HepG2 (cell line): ENCODE results near the gene HSF2BP. TPM values are rescaled to one million over a fixed set of nuclear protein-coding genes. Genes with fewer than 3 reads are reported as not detected.

Source experiments
- AGO1 ChIP-seq: fragments of 200-400 bp; formaldehyde crosslinking; IDR thresholded peaks from 2 replicates; pipeline ENCODE4 v1.6.1; 2017; ENCODE audit warnings: mild to moderate bottlenecking, low read depth, low read length, moderate library complexity; ENCODE audit not compliant: poor library complexity, severe bottlenecking
- ARID5B ChIP-seq: IDR thresholded peaks from 2 replicates; pipeline ENCODE4 v1.4.0; 2020; ENCODE audit warnings: mild to moderate bottlenecking, missing genetic modification reagents
- CEBPG ChIP-seq: IDR thresholded peaks from 2 replicates; pipeline ENCODE4 v1.6.1; 2016
- DPF2 ChIP-seq: sonication (generic); formaldehyde crosslinking; IDR thresholded peaks from 2 replicates; pipeline ENCODE4 v1.4.0; 2020; ENCODE audit warnings: mild to moderate bottlenecking, low read depth, missing genetic modification reagents, borderline replicate concordance
- ETV6 ChIP-seq: sonication (generic); formaldehyde crosslinking; conservative IDR thresholded peaks from 2 replicates; pipeline ENCODE4 v1.4.0; 2020; ENCODE audit warnings: missing genetic modification reagents
- HMG20A ChIP-seq: IDR thresholded peaks from 2 replicates; pipeline ENCODE4 v1.6.1; 2016; ENCODE audit warnings: borderline replicate concordance
- MED1 ChIP-seq: sonication (generic); formaldehyde crosslinking; IDR thresholded peaks from 2 replicates; pipeline ENCODE4 v1.4.0; 2020; ENCODE audit warnings: missing genetic modification reagents
- NCOA2 ChIP-seq: sonication (generic); formaldehyde crosslinking; IDR thresholded peaks from 2 replicates; pipeline ENCODE4 v1.8.0; 2022; ENCODE audit warnings: inconsistent platforms
- SALL1 ChIP-seq: sonication (generic); formaldehyde crosslinking; IDR thresholded peaks from 2 replicates; pipeline ENCODE4 v1.8.0; 2022; ENCODE audit warnings: mild to moderate bottlenecking, missing genetic modification reagents
- TAF1 ChIP-seq: sonication (generic); formaldehyde crosslinking; IDR thresholded peaks from 2 replicates; pipeline ENCODE4 v1.4.0; 2020; ENCODE audit warnings: missing genetic modification reagents
- THAP11 ChIP-seq: IDR thresholded peaks from 2 replicates; pipeline ENCODE4 v1.6.1; 2016; ENCODE audit warnings: missing biosample characterization, missing genetic modification reagents
- YEATS4 ChIP-seq: sonication (generic); formaldehyde crosslinking; IDR thresholded peaks from 2 replicates; pipeline ENCODE4 v1.4.0; 2020; ENCODE audit warnings: missing genetic modification reagents, borderline replicate concordance
- ZKSCAN5 ChIP-seq: sonication (generic); formaldehyde crosslinking; IDR thresholded peaks from 2 replicates; pipeline ENCODE4 v1.5.1; 2020; ENCODE audit warnings: mild to moderate bottlenecking, missing genetic modification reagents
- ZNF614 ChIP-seq: IDR thresholded peaks from 2 replicates; pipeline ENCODE4 v1.6.1; 2018; ENCODE audit warnings: missing biosample characterization, missing genetic modification reagents, inconsistent platforms, borderline replicate concordance
- ZNF678 ChIP-seq: sonication (generic); formaldehyde crosslinking; IDR thresholded peaks from 2 replicates; pipeline ENCODE4 v1.4.0; 2020; ENCODE audit warnings: mild to moderate bottlenecking, missing genetic modification reagents
- ZNF766 ChIP-seq: sonication (generic); formaldehyde crosslinking; IDR thresholded peaks from 2 replicates; pipeline ENCODE4 v1.5.0; 2020; ENCODE audit warnings: missing genetic modification reagents, borderline replicate concordance
- ZSCAN25 ChIP-seq: sonication (generic); formaldehyde crosslinking; IDR thresholded peaks from 2 replicates; pipeline ENCODE4 v1.8.0; 2022; ENCODE audit warnings: mild to moderate bottlenecking, missing genetic modification reagents
- polyA plus RNA-seq, 8 experiments: library from polyadenylated mRNA; depleted of rRNA in 3 of 8; stranded (reverse) in 7 of 8; unstranded in 1 of 8; fragments of >200 nt; fragmentation: Illumina TruSeq in 4 of 8; extraction: Trizol in 4 of 8; gene quantifications; 2 replicates each; pipeline versions ENCODE4 v1.2.1 to v1.2.3, GENCODE V29; 2011 to 2016; ENCODE audit warnings: low read depth in 4 of 8, missing spikeins in 1 of 8, mixed read lengths in 1 of 8; ENCODE audit not compliant: insufficient read depth in 1 of 8
- total RNA-seq, 5 experiments: library from RNA; depleted of rRNA; stranded (reverse); fragments of >200 nt; fragmentation: Illumina TruSeq; extraction: Trizol; gene quantifications; 2 replicates each; pipeline ENCODE4 v1.2.3, GENCODE V29; 2016; ENCODE audit warnings: low read depth in 1 of 5
- TF ChIP-seq, protein P1 (sequence below): IDR thresholded peaks from 2 replicates; pipeline ENCODE4 v1.6.1; 2016
- TF ChIP-seq, protein P2 (sequence below): IDR thresholded peaks from 2 replicates; pipeline ENCODE4 v1.6.1; 2018; ENCODE audit warnings: missing genetic modification reagents
- TF ChIP-seq, protein P3 (sequence below): sonication (generic); formaldehyde crosslinking; IDR thresholded peaks from 2 replicates; pipeline ENCODE4 v1.9.0; 2021; ENCODE audit warnings: missing genetic modification reagents, borderline replicate concordance
- TF ChIP-seq, protein P4 (sequence below): sonication (generic); formaldehyde crosslinking; IDR thresholded peaks from 2 replicates; pipeline ENCODE4 v1.8.1; 2023; ENCODE audit warnings: mild to moderate bottlenecking, missing genetic modification reagents

The HSF2BP gene
- total and polyA plus RNA-seq, 2 of the 13 experiments (the other 11 are each of a cell fraction or from before 2014, with no cell fraction given), result 0.67 to 2.2 TPM

- TF ChIP-seq ARID5B, result peak; percentile 90
- peak; percentile 68 for TF ChIP-seq NCOA2 (CRISPR knock-in tag)
- TF ChIP-seq ETV6 (CRISPR knock-in tag), result no peak
- peak; percentile 37; the same call in 1 of the 2 replicates for TF ChIP-seq SALL1 (CRISPR knock-in tag)
- TF ChIP-seq DPF2 (CRISPR knock-in tag), result no peak
- peak; percentile 94 for TF ChIP-seq HMG20A
- no peak for TF ChIP-seq ZSCAN25 (CRISPR knock-in tag)
- no peak for TF ChIP-seq ZKSCAN5 (CRISPR knock-in tag)
- TF ChIP-seq, protein P1, sequence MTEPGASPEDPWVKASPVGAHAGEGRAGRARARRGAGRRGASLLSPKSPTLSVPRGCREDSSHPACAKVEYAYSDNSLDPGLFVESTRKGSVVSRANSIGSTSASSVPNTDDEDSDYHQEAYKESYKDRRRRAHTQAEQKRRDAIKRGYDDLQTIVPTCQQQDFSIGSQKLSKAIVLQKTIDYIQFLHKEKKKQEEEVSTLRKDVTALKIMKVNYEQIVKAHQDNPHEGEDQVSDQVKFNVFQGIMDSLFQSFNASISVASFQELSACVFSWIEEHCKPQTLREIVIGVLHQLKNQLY, result peak; percentile 97
- TF ChIP-seq, protein P2, sequence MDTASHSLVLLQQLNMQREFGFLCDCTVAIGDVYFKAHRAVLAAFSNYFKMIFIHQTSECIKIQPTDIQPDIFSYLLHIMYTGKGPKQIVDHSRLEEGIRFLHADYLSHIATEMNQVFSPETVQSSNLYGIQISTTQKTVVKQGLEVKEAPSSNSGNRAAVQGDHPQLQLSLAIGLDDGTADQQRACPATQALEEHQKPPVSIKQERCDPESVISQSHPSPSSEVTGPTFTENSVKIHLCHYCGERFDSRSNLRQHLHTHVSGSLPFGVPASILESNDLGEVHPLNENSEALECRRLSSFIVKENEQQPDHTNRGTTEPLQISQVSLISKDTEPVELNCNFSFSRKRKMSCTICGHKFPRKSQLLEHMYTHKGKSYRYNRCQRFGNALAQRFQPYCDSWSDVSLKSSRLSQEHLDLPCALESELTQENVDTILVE (CRISPR knock-in tag), result 0 out of 2 replicates have a peak, but pooled peaks have one; percentile 48
- TF ChIP-seq CEBPG (CRISPR knock-in tag), result peak; percentile 42
- TF ChIP-seq, protein P3, sequence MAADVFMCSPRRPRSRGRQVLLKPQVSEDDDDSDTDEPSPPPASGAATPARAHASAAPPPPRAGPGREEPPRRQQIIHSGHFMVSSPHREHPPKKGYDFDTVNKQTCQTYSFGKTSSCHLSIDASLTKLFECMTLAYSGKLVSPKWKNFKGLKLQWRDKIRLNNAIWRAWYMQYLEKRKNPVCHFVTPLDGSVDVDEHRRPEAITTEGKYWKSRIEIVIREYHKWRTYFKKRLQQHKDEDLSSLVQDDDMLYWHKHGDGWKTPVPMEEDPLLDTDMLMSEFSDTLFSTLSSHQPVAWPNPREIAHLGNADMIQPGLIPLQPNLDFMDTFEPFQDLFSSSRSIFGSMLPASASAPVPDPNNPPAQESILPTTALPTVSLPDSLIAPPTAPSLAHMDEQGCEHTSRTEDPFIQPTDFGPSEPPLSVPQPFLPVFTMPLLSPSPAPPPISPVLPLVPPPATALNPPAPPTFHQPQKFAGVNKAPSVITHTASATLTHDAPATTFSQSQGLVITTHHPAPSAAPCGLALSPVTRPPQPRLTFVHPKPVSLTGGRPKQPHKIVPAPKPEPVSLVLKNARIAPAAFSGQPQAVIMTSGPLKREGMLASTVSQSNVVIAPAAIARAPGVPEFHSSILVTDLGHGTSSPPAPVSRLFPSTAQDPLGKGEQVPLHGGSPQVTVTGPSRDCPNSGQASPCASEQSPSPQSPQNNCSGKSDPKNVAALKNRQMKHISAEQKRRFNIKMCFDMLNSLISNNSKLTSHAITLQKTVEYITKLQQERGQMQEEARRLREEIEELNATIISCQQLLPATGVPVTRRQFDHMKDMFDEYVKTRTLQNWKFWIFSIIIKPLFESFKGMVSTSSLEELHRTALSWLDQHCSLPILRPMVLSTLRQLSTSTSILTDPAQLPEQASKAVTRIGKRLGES, result 0 out of 2 replicates have a peak, but pooled peaks have one; percentile 84
- TF ChIP-seq ZNF614 (CRISPR knock-in tag), result peak; percentile 41; the same call in 1 of the 2 replicates
- no peak for TF ChIP-seq YEATS4 (CRISPR knock-in tag)
- TF ChIP-seq AGO1, result no peak
- TF ChIP-seq, protein P4, sequence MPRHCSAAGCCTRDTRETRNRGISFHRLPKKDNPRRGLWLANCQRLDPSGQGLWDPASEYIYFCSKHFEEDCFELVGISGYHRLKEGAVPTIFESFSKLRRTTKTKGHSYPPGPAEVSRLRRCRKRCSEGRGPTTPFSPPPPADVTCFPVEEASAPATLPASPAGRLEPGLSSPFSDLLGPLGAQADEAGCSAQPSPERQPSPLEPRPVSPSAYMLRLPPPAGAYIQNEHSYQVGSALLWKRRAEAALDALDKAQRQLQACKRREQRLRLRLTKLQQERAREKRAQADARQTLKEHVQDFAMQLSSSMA (CRISPR knock-in tag), result no peak
- TF ChIP-seq MED1 (CRISPR knock-in tag), result peak; percentile 53; the same call in 1 of the 2 replicates
- TF ChIP-seq TAF1, result no peak
- TF ChIP-seq THAP11 (CRISPR knock-in tag), result peak; percentile 52; the same call in 1 of the 2 replicates
- TF ChIP-seq ZNF678 (CRISPR knock-in tag), result no peak
- no peak for TF ChIP-seq ZNF766 (CRISPR knock-in tag)
These were observed 69.1 kb downstream of the HSF2BP start (continued) for GRCh38 chr21:43590194-43590593.
